K562 (cell line): ENCODE measurements around the gene HSPB2. TPM values are rescaled to one million over a fixed set of nuclear protein-coding genes. Genes with fewer than 3 reads are reported as not detected.
A peak's percentile ranks its signal among the peaks of the same experiment; 100 is the strongest.

ENCODE experiments used
- ATF7 ChIP-seq: fragments of 450-650 bp; IDR thresholded peaks from 2 replicates; pipeline ENCODE4 v1.7.1; 2014; ENCODE audit warnings: mild to moderate bottlenecking, moderate library complexity
- BCLAF1 ChIP-seq, 2 experiments: fragments of 450-650 bp in 1 of 2; IDR thresholded peaks; 2 replicates each; pipeline ENCODE4 v1.6.1; 2011 to 2017; ENCODE audit warnings: low read depth in 2 of 2, antibody characterized with exemption in 1 of 2, borderline replicate concordance in 1 of 2, low read length in 1 of 2, mild to moderate bottlenecking in 1 of 2, mixed read lengths in 1 of 2; ENCODE audit not compliant: control insufficient read depth in 1 of 2
- BRD9 ChIP-seq: fragments of 450-650 bp; IDR thresholded peaks from 2 replicates; pipeline ENCODE4 v1.6.1; 2018; ENCODE audit warnings: low read depth; ENCODE audit not compliant: partially characterized antibody
- ETV1 ChIP-seq: fragments of 450-650 bp; conservative IDR thresholded peaks from 2 replicates; pipeline ENCODE4 v1.6.1; 2016; ENCODE audit warnings: missing genetic modification characterization, control low read depth, low read depth, missing compliant biosample characterization
- FOXK2 ChIP-seq, 2 experiments: fragments of 450-650 bp; IDR thresholded peaks in 1 of 2; conservative IDR thresholded peaks in 1 of 2; 2 replicates each; pipeline ENCODE4 v1.6.1; 2016; ENCODE audit warnings: low read depth in 2 of 2, mild to moderate bottlenecking in 1 of 2
- HDAC2 ChIP-seq: fragments of 450-650 bp; IDR thresholded peaks from 2 replicates; pipeline ENCODE4 v1.6.1; 2016; ENCODE audit warnings: mild to moderate bottlenecking
- KAT8 ChIP-seq: fragments of 450-650 bp; IDR thresholded peaks from 2 replicates; pipeline ENCODE4 v1.6.1; 2016; ENCODE audit warnings: low read depth, mild to moderate bottlenecking
- LCOR ChIP-seq: sonication (generic); formaldehyde crosslinking; IDR thresholded peaks from 2 replicates; pipeline ENCODE4 v1.8.0; 2022; ENCODE audit warnings: mild to moderate bottlenecking, missing genetic modification reagents
- MED1 ChIP-seq: sonication (generic); formaldehyde crosslinking; IDR thresholded peaks from 2 replicates; pipeline ENCODE4 v1.8.1; 2023; ENCODE audit warnings: missing genetic modification reagents, borderline replicate concordance
- SMAD4 ChIP-seq: fragments of 250-450 bp; sonication (Bioruptor Pico); conservative IDR thresholded peaks from 2 replicates; pipeline ENCODE4 v1.8.0; 2021; ENCODE audit warnings: inconsistent platforms, mild to moderate bottlenecking, moderate library complexity
- SP1 ChIP-seq: sonication (generic); formaldehyde crosslinking; IDR thresholded peaks from 2 replicates; pipeline ENCODE4 v1.8.1; 2022; ENCODE audit warnings: mild to moderate bottlenecking, missing genetic modification reagents
- TAL1 ChIP-seq: fragments of 450-650 bp; IDR thresholded peaks from 2 replicates; pipeline ENCODE4 v1.6.1; 2016; ENCODE audit warnings: mild to moderate bottlenecking
- TFAM ChIP-seq: fragments of 250-450 bp; sonication (Bioruptor Pico); conservative IDR thresholded peaks from 2 replicates; pipeline ENCODE4 v1.5.0; 2021; ENCODE audit warnings: mild to moderate bottlenecking, moderate library complexity
- ZBTB1 ChIP-seq: sonication (generic); formaldehyde crosslinking; IDR thresholded peaks from 2 replicates; pipeline ENCODE4 v1.8.1; 2023; ENCODE audit warnings: missing genetic modification reagents, low read depth, mild to moderate bottlenecking, borderline replicate concordance
- ZBTB5 ChIP-seq: fragments of 450-650 bp; IDR thresholded peaks from 2 replicates; pipeline ENCODE4 v1.6.1; 2017; ENCODE audit warnings: antibody characterized with exemption
- ZC3H11A ChIP-seq: IDR thresholded peaks from 2 replicates; pipeline ENCODE4 v1.6.1; 2012; ENCODE audit warnings: low read depth, low read length, improper control_type of control experiment
- ZNF277 ChIP-seq: fragments of 250-450 bp; sonication (Bioruptor Pico); IDR thresholded peaks from 2 replicates; pipeline ENCODE4 v1.8.0; 2022; ENCODE audit warnings: inconsistent platforms, mild to moderate bottlenecking, moderate library complexity, borderline replicate concordance
- polyA plus RNA-seq, 8 experiments: library from polyadenylated mRNA; depleted of rRNA in 4 of 8; stranded (reverse) in 5 of 8; unstranded in 3 of 8; fragments of >200 nt; fragmentation: Nextera tagmentation in 2 of 8; fragmentation: Illumina TruSeq in 1 of 8; extraction: Ambion mirVana in 2 of 8; extraction: Trizol in 1 of 8; gene quantifications; 2 replicates each; pipeline versions ENCODE4 v1.2.1 to v1.2.3, GENCODE V29; 2011 to 2014; ENCODE audit warnings: inconsistent platforms in 1 of 8, missing spikeins in 1 of 8
- total RNA-seq, 7 experiments: library from RNA; depleted of rRNA in 6 of 7; stranded (reverse); fragments of >200 nt in 6 of 7; fragmentation: Illumina TruSeq in 2 of 7; extraction: Trizol in 2 of 7; gene quantifications; 2 replicates each; pipeline versions ENCODE4 v1.2.1 to v1.2.3, GENCODE V29; 2011 to 2021; ENCODE audit warnings: low replicate concordance in 1 of 7
- TF ChIP-seq, protein P1 (sequence below): sonication (generic); formaldehyde crosslinking; IDR thresholded peaks from 2 replicates; pipeline ENCODE4 v1.9.0; 2022; ENCODE audit warnings: mild to moderate bottlenecking, missing genetic modification reagents
- TF ChIP-seq, protein P2 (sequence below): fragments of 450-650 bp; IDR thresholded peaks from 2 replicates; pipeline ENCODE4 v1.6.1; 2016; ENCODE audit warnings: low read depth, mild to moderate bottlenecking, moderate library complexity

Gene HSPB2
- total and polyA plus RNA-seq, 9 of the 15 experiments (the other 6 are each of a cell fraction or from before 2014, with no cell fraction given), result 0.06 to 0.35 (median 0.11) TPM; not detected in 5

GRCh38 chr11:111926505-111927391, 14.2 kb downstream of the HSPB2 start (continued):
- no peak for TF ChIP-seq BCLAF1 (IDR thresholded peaks at IDR 0.05; ENCODE audit: borderline replicate concordance in 1 of 2, control insufficient read depth in 1 of 2, low read depth in 2 of 2, low read length in 1 of 2)
- TF ChIP-seq LCOR (CRISPR knock-in tag), result peak; percentile 67; the same call in 1 of the 2 replicates
- TF ChIP-seq ZNF277 (CRISPR knock-in tag), result no peak
- TF ChIP-seq SP1 (CRISPR knock-in tag), result peak; percentile 66
- TF ChIP-seq KAT8, result no peak
- TF ChIP-seq ZBTB5, result no peak
- no peak for TF ChIP-seq ZC3H11A
- TF ChIP-seq, protein P1, sequence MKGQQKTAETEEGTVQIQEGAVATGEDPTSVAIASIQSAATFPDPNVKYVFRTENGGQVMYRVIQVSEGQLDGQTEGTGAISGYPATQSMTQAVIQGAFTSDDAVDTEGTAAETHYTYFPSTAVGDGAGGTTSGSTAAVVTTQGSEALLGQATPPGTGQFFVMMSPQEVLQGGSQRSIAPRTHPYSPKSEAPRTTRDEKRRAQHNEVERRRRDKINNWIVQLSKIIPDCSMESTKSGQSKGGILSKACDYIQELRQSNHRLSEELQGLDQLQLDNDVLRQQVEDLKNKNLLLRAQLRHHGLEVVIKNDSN (CRISPR knock-in tag), result no peak
- no peak for TF ChIP-seq MED1 (CRISPR knock-in tag)
- no peak for TF ChIP-seq TFAM (CRISPR knock-in tag)
- peak; percentile 52; the same call in 1 of the 2 replicates for TF ChIP-seq ATF7
- TF ChIP-seq TAL1, result no peak
- no peak for TF ChIP-seq ZBTB1 (CRISPR knock-in tag)
- TF ChIP-seq ETV1 (tag), result no peak
- peak; percentile 76 for TF ChIP-seq SMAD4 (CRISPR knock-in tag)
- peak; percentile 49 to 79; a peak in 3 of 4 replicates for TF ChIP-seq FOXK2 (conservative IDR thresholded peaks at IDR 0.05 in 1 of 2, IDR thresholded peaks at IDR 0.05 in 1 of 2; ENCODE audit: low read depth in 2 of 2)
- TF ChIP-seq BRD9, result peak; percentile 79
- TF ChIP-seq HDAC2, result 0 out of 2 replicates have a peak, but pooled peaks have one; percentile 33
- TF ChIP-seq, protein P2, sequence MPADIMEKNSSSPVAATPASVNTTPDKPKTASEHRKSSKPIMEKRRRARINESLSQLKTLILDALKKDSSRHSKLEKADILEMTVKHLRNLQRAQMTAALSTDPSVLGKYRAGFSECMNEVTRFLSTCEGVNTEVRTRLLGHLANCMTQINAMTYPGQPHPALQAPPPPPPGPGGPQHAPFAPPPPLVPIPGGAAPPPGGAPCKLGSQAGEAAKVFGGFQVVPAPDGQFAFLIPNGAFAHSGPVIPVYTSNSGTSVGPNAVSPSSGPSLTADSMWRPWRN, result 0 out of 2 replicates have a peak, but pooled peaks have one; percentile 12
